Measurements from ENCODE around the gene GPR137B.

Gene GPR137B

GRCh38 chr1:236253918-236254637, 111.7 kb downstream of the GPR137B start:
- no peak for DNase-seq (ENCODE audit: low read depth in 1 of 2, low spot score in 1 of 2)

- DNase-seq (ENCODE audit: low read depth in 1 of 2, low spot score in 1 of 2) = no peak
These were observed 114.9 kb downstream of the GPR137B start for GRCh38 chr1:236257216-236257615.

GRCh38 chr1:236258114-236258622, 115.8 kb downstream of the GPR137B start:
- DNase-seq (ENCODE audit: low read depth in 1 of 2, low spot score in 1 of 2) = no peak

All from activated CD4-positive, alpha-beta T cell treated with anti-CD3 and anti-CD28 coated beads, Interleukin-2, amount 50 U/mL, for 24 hours (primary cell).